MM.1S (cell line): ENCODE data around the gene CREB5.

Experiments
- DNase-seq: peaks from one replicate; pipeline ENCODE4 v3.0.0-alpha.2; 2015
- H2AFZ ChIP-seq: fragments of 300-600 bp; sonication (generic); 2 replicates; pipeline ENCODE4 v1.6.0; 2016; ENCODE audit warnings: antibody characterized with exemption, low read length
- H3F3A ChIP-seq: fragments of 300-600 bp; sonication (generic); 2 replicates; pipeline ENCODE4 v1.6.1; 2016; ENCODE audit warnings: mild to moderate bottlenecking, antibody characterized with exemption, low read length, moderate library complexity, mixed read lengths; ENCODE audit not compliant: insufficient read depth
- H3K27ac ChIP-seq: fragments of 300-600 bp; sonication (generic); 2 replicates; pipeline ENCODE4 v1.5.1; 2016; ENCODE audit warnings: mild to moderate bottlenecking, low read length
- H3K27me3 ChIP-seq: fragments of 300-600 bp; sonication (generic); replicated peaks from 2 replicates; pipeline ENCODE4 v1.6.0; 2016; ENCODE audit warnings: low read length; ENCODE audit not compliant: insufficient read depth
- H3K36me3 ChIP-seq: fragments of 300-600 bp; sonication (generic); replicated peaks from 2 replicates; pipeline ENCODE4 v1.6.1; 2016; ENCODE audit warnings: mild to moderate bottlenecking, low read length, mixed read lengths; ENCODE audit not compliant: insufficient read depth
- H3K4me1 ChIP-seq: fragments of 300-600 bp; sonication (generic); 2 replicates; pipeline ENCODE4 v1.6.1; 2016; ENCODE audit warnings: low read length, mixed read lengths
- H3K4me2 ChIP-seq: fragments of 300-600 bp; sonication (generic); 2 replicates; pipeline ENCODE4 v1.6.0; 2016; ENCODE audit warnings: low read depth, low read length
- H3K4me3 ChIP-seq: fragments of 300-600 bp; sonication (generic); 2 replicates; pipeline ENCODE4 v1.5.1; 2016; ENCODE audit warnings: low read length, mixed read lengths
- H3K79me2 ChIP-seq: fragments of 300-600 bp; sonication (generic); 2 replicates; pipeline ENCODE4 v1.6.1; 2016; ENCODE audit warnings: mixed run types, low read length, mixed read lengths
- H3K9ac ChIP-seq: fragments of 300-600 bp; sonication (generic); 2 replicates; pipeline ENCODE4 v1.6.1; 2016; ENCODE audit warnings: low read length, mixed read lengths
- H3K9me2 ChIP-seq: fragments of 300-600 bp; sonication (generic); replicated peaks from 2 replicates; pipeline ENCODE4 v1.6.1; 2016; ENCODE audit warnings: mild to moderate bottlenecking, low read length, mixed read lengths; ENCODE audit not compliant: insufficient read depth
- H3K9me3 ChIP-seq: fragments of 300-600 bp; sonication (generic); replicated peaks from 2 replicates; pipeline ENCODE4 v1.6.1; 2016; ENCODE audit warnings: mild to moderate bottlenecking, low read length, mixed read lengths; ENCODE audit not compliant: insufficient read depth
- H4K20me1 ChIP-seq: fragments of 300-600 bp; sonication (generic); 2 replicates; pipeline ENCODE4 v1.6.1; 2016; ENCODE audit warnings: mild to moderate bottlenecking, low read length, moderate library complexity, mixed read lengths; ENCODE audit not compliant: insufficient read depth
- EZH2 ChIP-seq: fragments of 300-600 bp; sonication (generic); optimal IDR thresholded peaks from 2 replicates; pipeline ENCODE3; 2017; ENCODE audit warnings: low read depth, mild to moderate bottlenecking, antibody characterized with exemption, low read length, mixed read lengths
- EZH2phosphoT487 ChIP-seq: fragments of 300-600 bp; sonication (generic); IDR thresholded peaks from 2 replicates; pipeline ENCODE4 v1.6.1; 2018; ENCODE audit warnings: antibody characterized with exemption, low read length
- TF ChIP-seq, protein P1 (sequence below): fragments of 300-600 bp; sonication (generic); IDR thresholded peaks from 2 replicates; pipeline ENCODE4 v1.5.1; 2016; ENCODE audit warnings: antibody characterized with exemption, low read length, mixed read lengths

CREB5 gene

GRCh38 chr7:28500138-28500537, 87.8 kb downstream of the CREB5 start:
- Histone ChIP-seq H3K36me3 (no peaks in the 10 kb centered on the region), H3K4me3 (no peak overlapping the region), H4K20me1 (no peaks in the 10 kb centered on the region), H3K27me3 (no peaks in the 10 kb centered on the region), H2AFZ (no peak overlapping the region), H3K79me2 (no peaks in the 10 kb centered on the region), H3K4me2 (no peak overlapping the region), H3K9me2 (no peaks in the 10 kb centered on the region), H3K4me1 (no peaks in the 10 kb centered on the region), H3K27ac (no peak overlapping the region), H3K9ac (no peak overlapping the region), H3F3A (no peaks in the 10 kb centered on the region), H3K9me3 (no peaks in the 10 kb centered on the region)
- TF ChIP-seq EZH2: no peak
- DNase-seq: no peak

DNA sequence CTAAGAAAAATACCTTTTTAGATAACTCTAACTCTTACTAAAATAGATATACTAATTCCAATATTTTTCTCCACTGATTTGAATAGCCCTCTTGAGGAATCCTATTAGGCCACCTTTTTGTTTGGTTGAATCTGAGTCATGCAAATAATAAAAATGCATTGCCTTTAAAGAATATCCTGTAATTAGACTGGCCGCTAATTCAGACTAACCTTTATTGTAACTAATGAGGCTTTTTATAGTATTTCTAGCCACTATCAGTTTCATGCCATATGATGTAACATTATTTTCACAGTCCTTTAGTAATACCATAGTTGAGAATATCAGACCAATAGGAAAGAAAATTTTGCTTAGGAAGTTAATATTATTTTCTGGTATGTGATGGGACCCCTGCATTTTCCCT, 90.1 kb downstream of the CREB5 start:
- no peak for DNase-seq
- Histone ChIP-seq H3K27me3 (no peaks in the 10 kb centered on the region), H3K9me2 (no peaks in the 10 kb centered on the region), H3K9ac (no peak overlapping the region), H3K4me3 (no peak overlapping the region), H4K20me1 (no peaks in the 10 kb centered on the region), H3K36me3 (no peaks in the 10 kb centered on the region), H3F3A (no peaks in the 10 kb centered on the region), H3K9me3 (no peaks in the 10 kb centered on the region), H3K4me2 (no peak overlapping the region), H3K79me2 (no peaks in the 10 kb centered on the region), H2AFZ (no peak overlapping the region), H3K27ac (no peak overlapping the region), H3K4me1 (no peaks in the 10 kb centered on the region)
- TF ChIP-seq EZH2 (no peak), EZH2phosphoT487 (no peak)
- TF ChIP-seq, protein P1, sequence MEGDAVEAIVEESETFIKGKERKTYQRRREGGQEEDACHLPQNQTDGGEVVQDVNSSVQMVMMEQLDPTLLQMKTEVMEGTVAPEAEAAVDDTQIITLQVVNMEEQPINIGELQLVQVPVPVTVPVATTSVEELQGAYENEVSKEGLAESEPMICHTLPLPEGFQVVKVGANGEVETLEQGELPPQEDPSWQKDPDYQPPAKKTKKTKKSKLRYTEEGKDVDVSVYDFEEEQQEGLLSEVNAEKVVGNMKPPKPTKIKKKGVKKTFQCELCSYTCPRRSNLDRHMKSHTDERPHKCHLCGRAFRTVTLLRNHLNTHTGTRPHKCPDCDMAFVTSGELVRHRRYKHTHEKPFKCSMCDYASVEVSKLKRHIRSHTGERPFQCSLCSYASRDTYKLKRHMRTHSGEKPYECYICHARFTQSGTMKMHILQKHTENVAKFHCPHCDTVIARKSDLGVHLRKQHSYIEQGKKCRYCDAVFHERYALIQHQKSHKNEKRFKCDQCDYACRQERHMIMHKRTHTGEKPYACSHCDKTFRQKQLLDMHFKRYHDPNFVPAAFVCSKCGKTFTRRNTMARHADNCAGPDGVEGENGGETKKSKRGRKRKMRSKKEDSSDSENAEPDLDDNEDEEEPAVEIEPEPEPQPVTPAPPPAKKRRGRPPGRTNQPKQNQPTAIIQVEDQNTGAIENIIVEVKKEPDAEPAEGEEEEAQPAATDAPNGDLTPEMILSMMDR: no peak

- no peaks in the 10 kb centered on the region for H3F3A ChIP-seq
- H3K36me3 ChIP-seq: no peaks in the 10 kb centered on the region
- no peaks in the 10 kb centered on the region for H3K4me1 ChIP-seq
- no peak overlapping the region for H3K9ac ChIP-seq
- no peak for DNase-seq
- no peak overlapping the region for H3K4me2 ChIP-seq
- no peaks in the 10 kb centered on the region for H3K9me3 ChIP-seq
- H3K9me2 ChIP-seq: no peaks in the 10 kb centered on the region
- H3K27ac ChIP-seq: no peak overlapping the region
- H3K4me3 ChIP-seq: no peak overlapping the region
- no peaks in the 10 kb centered on the region for H4K20me1 ChIP-seq
- H3K27me3 ChIP-seq: no peaks in the 10 kb centered on the region
- no peak overlapping the region for H2AFZ ChIP-seq
- no peaks in the 10 kb centered on the region for H3K79me2 ChIP-seq
- no peak for TF ChIP-seq EZH2
- TF ChIP-seq EZH2phosphoT487: no peak
- TF ChIP-seq, protein P1: no peak
These were observed 91.1 kb downstream of the CREB5 start for GRCh38 chr7:28503396-28503795.

DNA sequence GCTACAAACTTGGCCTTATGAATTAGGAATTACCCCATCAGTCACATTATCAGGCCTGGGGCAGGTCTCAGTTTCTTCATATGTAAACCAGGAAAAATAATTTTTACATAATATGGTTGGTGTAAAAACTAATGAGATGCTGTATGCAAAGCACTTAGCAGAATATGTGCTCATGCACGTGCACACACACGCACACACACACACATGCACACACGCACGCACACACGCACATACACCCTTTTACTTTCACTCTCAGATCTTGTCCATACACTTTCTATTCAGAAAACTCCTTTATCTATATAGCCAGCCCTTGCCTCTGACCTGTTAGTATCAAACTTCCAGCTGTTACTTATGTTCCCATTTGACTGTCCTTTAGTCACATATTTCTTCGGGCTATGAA, 92.7 kb downstream of the CREB5 start:
- H3K4me3 ChIP-seq: no peak overlapping the region
- H3K9me3 ChIP-seq: no peaks in the 10 kb centered on the region
- no peak overlapping the region for H3K4me2 ChIP-seq
- H3K27ac ChIP-seq: no peak overlapping the region
- H4K20me1 ChIP-seq: no peaks in the 10 kb centered on the region
- no peak overlapping the region for H2AFZ ChIP-seq
- no peaks in the 10 kb centered on the region for H3K9me2 ChIP-seq
- TF ChIP-seq, protein P1: no peak
- TF ChIP-seq EZH2: no peak
- TF ChIP-seq EZH2phosphoT487: no peak
- no peak for DNase-seq
- H3K27me3 ChIP-seq: no peaks in the 10 kb centered on the region
- no peak overlapping the region for H3K9ac ChIP-seq
- H3K36me3 ChIP-seq: no peaks in the 10 kb centered on the region
- no peaks in the 10 kb centered on the region for H3K79me2 ChIP-seq
- H3K4me1 ChIP-seq: no peaks in the 10 kb centered on the region
- no peaks in the 10 kb centered on the region for H3F3A ChIP-seq
